Cardiac muscle cell (in vitro differentiated cells and primary cell): ENCODE measurements around the gene SFSWAP. TPM values are rescaled to one million over a fixed set of nuclear protein-coding genes. Genes with fewer than 3 reads are reported as not detected.

Experiments used
- DNase-seq, 2 donors: peaks; one replicate each; pipeline versions ENCODE4 v3.0.0 to v3.0.0-alpha.2; 2010 to 2017; ENCODE audit warnings: low read depth in 1 of 2, low spot score in 1 of 2
- H3K27ac ChIP-seq: fragments of 200-600 bp; sonication (generic); 2 replicates; pipeline ENCODE4 v1.5.1; 2016
- H3K27me3 ChIP-seq: fragments of 200-600 bp; sonication (generic); 2 replicates; pipeline ENCODE4 v1.6.0; 2016; ENCODE audit warnings: control low read depth
- H3K36me3 ChIP-seq: fragments of 200-600 bp; sonication (generic); 2 replicates; pipeline ENCODE4 v1.5.1; 2016; ENCODE audit warnings: control low read depth
- H3K4me1 ChIP-seq: fragments of 200-600 bp; sonication (generic); 2 replicates; pipeline ENCODE4 v1.8.1; 2017; ENCODE audit warnings: low read depth, mild to moderate bottlenecking, mixed run types
- H3K4me3 ChIP-seq: fragments of 200-600 bp; sonication (generic); 2 replicates; pipeline ENCODE4 v1.5.1; 2016; ENCODE audit warnings: mild to moderate bottlenecking
- H3K9me3 ChIP-seq: fragments of 200-600 bp; sonication (generic); 2 replicates; pipeline ENCODE4 v1.5.1; 2017; ENCODE audit warnings: low read depth, mild to moderate bottlenecking, control low read depth
- polyA plus RNA-seq: library from polyadenylated mRNA; unstranded; fragments of >200 nt; fragmentation: Nextera tagmentation; extraction: Ambion mirVana; gene quantifications from 2 replicates; pipeline ENCODE4 v1.2.1, GENCODE V29; 2016
- total RNA-seq: library from RNA; depleted of rRNA; stranded (reverse); fragments of >200 nt; gene quantifications from 2 replicates; pipeline ENCODE4 v1.2.3, GENCODE V29; 2016
- TF ChIP-seq, protein P1 (sequence below): IDR thresholded peaks from 2 replicates; pipeline ENCODE4 v1.5.1; 2012; ENCODE audit warnings: low read depth, mild to moderate bottlenecking, low read length

The SFSWAP gene
- total and polyA plus RNA-seq, 2 experiments from 2014 or later, result 24.1 to 44.8 TPM

DNA sequence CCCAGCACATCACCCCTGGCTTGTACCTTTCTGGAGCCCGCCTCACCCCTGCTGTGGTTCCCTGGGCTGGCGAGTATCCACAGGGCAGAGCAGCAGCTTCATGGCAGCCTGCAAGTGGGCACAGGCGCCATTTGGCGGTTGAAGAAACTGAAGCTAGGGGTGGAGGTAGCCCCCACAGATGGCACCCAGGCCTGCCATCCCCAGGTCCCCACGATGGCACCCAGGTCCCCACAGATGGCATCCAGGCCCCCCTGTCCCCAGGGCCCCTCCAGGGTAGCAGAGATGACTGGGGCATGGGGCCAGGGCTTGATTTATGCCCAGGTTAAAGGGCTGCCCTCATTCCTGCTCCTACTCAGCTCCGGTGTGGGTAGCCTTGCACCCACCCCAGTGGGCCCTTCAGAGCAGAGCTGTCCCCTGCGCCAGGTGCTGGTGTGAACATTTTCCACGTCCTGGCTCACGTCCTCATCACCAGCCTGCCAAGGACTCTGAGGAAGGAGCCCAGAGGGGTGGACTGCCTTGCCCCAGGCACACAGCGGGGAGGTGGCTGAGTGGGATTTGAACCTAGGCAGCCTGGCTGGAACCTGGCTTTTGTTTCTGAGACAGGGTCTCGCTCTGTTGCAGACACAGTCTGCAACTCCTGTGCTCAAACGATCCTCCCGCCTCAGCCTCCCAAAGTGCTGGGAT lies 126.0 kb downstream of the SFSWAP start:
- Histone ChIP-seq H3K36me3 (no peaks in the 10 kb centered on the region), H3K27me3 (peaks cover 8% of the 10 kb centered on the region), H3K4me3 (no peak overlapping the region), H3K4me1 (no peaks in the 10 kb centered on the region), H3K9me3 (no peaks in the 10 kb centered on the region), H3K27ac (no peak overlapping the region)
- no peak for DNase-seq
- TF ChIP-seq, protein P1, sequence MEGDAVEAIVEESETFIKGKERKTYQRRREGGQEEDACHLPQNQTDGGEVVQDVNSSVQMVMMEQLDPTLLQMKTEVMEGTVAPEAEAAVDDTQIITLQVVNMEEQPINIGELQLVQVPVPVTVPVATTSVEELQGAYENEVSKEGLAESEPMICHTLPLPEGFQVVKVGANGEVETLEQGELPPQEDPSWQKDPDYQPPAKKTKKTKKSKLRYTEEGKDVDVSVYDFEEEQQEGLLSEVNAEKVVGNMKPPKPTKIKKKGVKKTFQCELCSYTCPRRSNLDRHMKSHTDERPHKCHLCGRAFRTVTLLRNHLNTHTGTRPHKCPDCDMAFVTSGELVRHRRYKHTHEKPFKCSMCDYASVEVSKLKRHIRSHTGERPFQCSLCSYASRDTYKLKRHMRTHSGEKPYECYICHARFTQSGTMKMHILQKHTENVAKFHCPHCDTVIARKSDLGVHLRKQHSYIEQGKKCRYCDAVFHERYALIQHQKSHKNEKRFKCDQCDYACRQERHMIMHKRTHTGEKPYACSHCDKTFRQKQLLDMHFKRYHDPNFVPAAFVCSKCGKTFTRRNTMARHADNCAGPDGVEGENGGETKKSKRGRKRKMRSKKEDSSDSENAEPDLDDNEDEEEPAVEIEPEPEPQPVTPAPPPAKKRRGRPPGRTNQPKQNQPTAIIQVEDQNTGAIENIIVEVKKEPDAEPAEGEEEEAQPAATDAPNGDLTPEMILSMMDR, result no peak

DNA sequence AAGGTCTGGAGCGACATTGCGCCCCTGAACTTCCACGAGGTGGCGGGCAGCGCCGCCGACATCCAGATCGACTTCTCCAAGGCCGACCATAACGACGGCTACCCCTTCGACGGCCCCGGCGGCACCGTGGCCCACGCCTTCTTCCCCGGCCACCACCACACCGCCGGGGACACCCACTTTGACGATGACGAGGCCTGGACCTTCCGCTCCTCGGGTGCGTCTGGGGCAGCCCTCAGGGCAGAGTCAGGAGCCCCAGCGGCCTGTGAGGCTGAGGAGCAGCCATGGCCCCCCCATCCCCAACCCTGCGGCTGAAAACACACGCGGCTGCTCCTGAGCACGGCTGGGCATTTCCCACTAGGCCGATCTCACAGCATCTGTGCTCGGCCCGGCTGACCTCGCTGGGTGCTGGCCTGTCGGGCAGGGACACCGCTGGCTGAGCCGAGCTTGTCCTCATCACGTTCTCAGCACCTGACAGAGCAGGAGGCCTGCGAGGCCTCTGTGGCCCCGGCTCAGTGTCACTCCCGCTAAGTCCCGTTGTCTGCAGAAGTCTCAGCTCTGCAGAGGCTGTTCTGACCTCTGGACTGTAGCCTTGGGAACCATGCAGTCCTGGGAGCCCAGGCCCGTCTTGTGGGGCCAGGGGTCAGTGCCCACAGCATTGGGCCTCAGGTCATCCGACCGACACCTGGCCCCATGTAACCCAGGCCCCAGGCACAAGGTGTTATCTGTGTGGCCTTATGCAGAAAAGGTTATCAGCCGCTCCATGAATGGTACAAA lies 129.9 kb downstream of the SFSWAP start:
- H3K27me3 ChIP-seq, result no peaks in the 10 kb centered on the region
- TF ChIP-seq, protein P1, result no peak
- H3K36me3 ChIP-seq, result no peaks in the 10 kb centered on the region
- no peaks in the 10 kb centered on the region for H3K4me1 ChIP-seq
- peak overlapping the region; percentile 12 for H3K27ac ChIP-seq
- H3K4me3 ChIP-seq, result no peak overlapping the region
- peak in 1 of 2 donors; percentile 29 for DNase-seq
- no peaks in the 10 kb centered on the region for H3K9me3 ChIP-seq

DNA sequence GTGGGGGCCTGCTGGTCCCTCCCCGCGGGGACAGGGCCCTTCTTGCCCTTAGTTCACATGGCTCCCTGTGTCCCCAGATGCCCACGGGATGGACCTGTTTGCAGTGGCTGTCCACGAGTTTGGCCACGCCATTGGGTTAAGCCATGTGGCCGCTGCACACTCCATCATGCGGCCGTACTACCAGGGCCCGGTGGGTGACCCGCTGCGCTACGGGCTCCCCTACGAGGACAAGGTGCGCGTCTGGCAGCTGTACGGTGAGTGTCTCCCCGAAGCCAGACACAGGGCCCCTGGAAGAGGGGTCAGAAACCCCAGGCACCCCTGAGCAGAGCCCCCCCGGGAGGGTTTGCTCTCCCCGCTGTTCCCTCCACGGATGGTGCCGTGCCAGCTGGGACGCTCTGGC lies 130.7 kb downstream of the SFSWAP start:
- Histone ChIP-seq H3K36me3 (no peaks in the 10 kb centered on the region), H3K9me3 (no peaks in the 10 kb centered on the region), H3K27me3 (no peaks in the 10 kb centered on the region), H3K4me3 (no peak overlapping the region), H3K4me1 (no peaks in the 10 kb centered on the region), H3K27ac (peak overlapping the region; percentile 12)
- no peak for DNase-seq
- TF ChIP-seq, protein P1, result no peak

DNA sequence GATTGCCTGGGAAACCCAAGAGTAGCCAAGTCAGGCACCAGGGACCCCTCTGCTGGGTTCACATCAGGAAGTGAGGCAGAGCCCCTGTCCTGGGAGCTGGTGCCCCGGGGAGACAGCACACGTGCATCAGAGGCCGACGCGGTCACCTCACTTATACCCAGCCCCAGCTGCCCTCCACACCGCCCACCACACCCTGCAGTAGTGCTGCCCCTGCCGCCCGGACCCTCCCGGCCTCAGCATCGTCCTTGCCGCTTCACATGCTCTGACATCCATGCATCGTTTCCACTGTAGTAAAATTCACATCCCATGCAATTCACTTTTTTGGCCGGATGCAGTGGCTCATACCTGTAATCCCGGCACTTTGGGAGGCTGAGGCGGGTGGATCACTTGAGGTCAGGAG lies 131.3 kb downstream of the SFSWAP start:
- H3K9me3 ChIP-seq, result no peaks in the 10 kb centered on the region
- no peaks in the 10 kb centered on the region for H3K4me1 ChIP-seq
- no peaks in the 10 kb centered on the region for H3K36me3 ChIP-seq
- no peak overlapping the region for H3K27ac ChIP-seq
- no peak overlapping the region for H3K4me3 ChIP-seq
- TF ChIP-seq, protein P1, result no peak
- H3K27me3 ChIP-seq, result no peaks in the 10 kb centered on the region
- DNase-seq, result no peak

DNA sequence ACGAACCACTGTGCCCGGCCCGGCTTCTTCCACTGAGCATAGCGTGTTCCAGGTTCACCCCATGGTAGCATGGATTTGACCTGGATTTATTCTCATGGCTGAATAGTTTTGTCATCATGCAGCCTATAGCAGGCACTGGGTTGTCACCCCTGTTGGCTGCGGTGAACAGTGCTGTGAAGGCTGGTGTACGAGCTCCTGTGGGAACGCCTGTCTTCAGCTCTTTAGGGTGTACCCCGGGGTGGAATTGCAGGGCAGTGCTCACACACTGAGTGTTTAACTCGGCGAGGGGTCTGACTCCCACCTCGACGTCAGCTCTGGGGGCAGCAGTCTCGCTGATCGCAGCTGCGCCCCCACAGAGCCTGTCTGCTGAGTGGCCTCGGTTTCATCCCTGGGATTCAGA lies 132.6 kb downstream of the SFSWAP start:
- Histone ChIP-seq H3K4me1 (no peaks in the 10 kb centered on the region), H3K36me3 (no peaks in the 10 kb centered on the region), H3K27ac (no peak overlapping the region), H3K9me3 (no peaks in the 10 kb centered on the region), H3K4me3 (no peak overlapping the region), H3K27me3 (no peaks in the 10 kb centered on the region)
- no peak for DNase-seq
- TF ChIP-seq, protein P1, result no peak
